Neural cell (in vitro differentiated cells): Measurements from ENCODE around the gene ZNF266. TPM values are rescaled to one million over a fixed set of nuclear protein-coding genes. Genes with fewer than 3 reads are reported as not detected.

ENCODE experiments used
- H2AFZ ChIP-seq: fragments of 200-600, 300-800 bp; sonication (generic), shearing (Covaris generic); 2 replicates; pipeline ENCODE4 v1.6.0; 2014; ENCODE audit warnings: low read depth, mild to moderate bottlenecking, antibody characterized with exemption, low read length, moderate library complexity
- H3F3A ChIP-seq: fragments of 200-600 bp; shearing (Covaris generic); 2 replicates; pipeline ENCODE4 v1.6.1; 2016; ENCODE audit warnings: mild to moderate bottlenecking, moderate library complexity, mixed read lengths, antibody characterized with exemption, low read length; ENCODE audit not compliant: insufficient read depth, poor library complexity, severe bottlenecking
- H3K27ac ChIP-seq: fragments of 200-600, 300-800 bp; sonication (generic), shearing (Covaris generic); 2 replicates; pipeline ENCODE4 v1.5.1; 2014; ENCODE audit warnings: mild to moderate bottlenecking, low read length, moderate library complexity
- H3K27me3 ChIP-seq: fragments of 300-800, 200-600 bp; sonication (generic), shearing (Covaris generic); 2 replicates; pipeline ENCODE4 v1.6.0; 2014; ENCODE audit warnings: mild to moderate bottlenecking, low read depth, low read length, moderate library complexity; ENCODE audit not compliant: insufficient read depth
- H3K36me3 ChIP-seq: fragments of 300-800, 200-600 bp; sonication (generic), shearing (Covaris generic); 2 replicates; pipeline ENCODE4 v1.5.1; 2014; ENCODE audit warnings: mild to moderate bottlenecking, antibody characterized with exemption, low read length, moderate library complexity; ENCODE audit not compliant: insufficient read depth
- H3K4me2 ChIP-seq: fragments of 300-800, 200-600 bp; sonication (generic), shearing (Covaris generic); 2 replicates; pipeline ENCODE4 v1.6.0; 2014; ENCODE audit warnings: mild to moderate bottlenecking, low read length
- H3K4me3 ChIP-seq: fragments of 300-800, 200-600 bp; sonication (generic), shearing (Covaris generic); 2 replicates; pipeline ENCODE4 v1.5.1; 2014; ENCODE audit warnings: mild to moderate bottlenecking, low read length, moderate library complexity
- H3K79me2 ChIP-seq: fragments of 200-600 bp; shearing (Covaris generic); replicated peaks from 2 replicates; pipeline ENCODE4 v1.6.0; 2014; ENCODE audit warnings: mild to moderate bottlenecking, low read length, moderate library complexity; ENCODE audit not compliant: insufficient read depth
- H3K9ac ChIP-seq: fragments of 300-800, 200-600 bp; sonication (generic), shearing (Covaris generic); 2 replicates; pipeline ENCODE4 v1.6.1; 2016; ENCODE audit warnings: mild to moderate bottlenecking, low read length, mixed read lengths
- H3K9me2 ChIP-seq: fragments of 200-600 bp; shearing (Covaris generic); 2 replicates; pipeline ENCODE4 v1.6.1; 2016; ENCODE audit warnings: mild to moderate bottlenecking, low read length, mixed read lengths; ENCODE audit not compliant: insufficient read depth
- H3K9me3 ChIP-seq: fragments of 200-600, 300-800 bp; sonication (generic), shearing (Covaris generic); 2 replicates; pipeline ENCODE4 v1.6.1; 2016; ENCODE audit warnings: mild to moderate bottlenecking, mixed run types, low read length, moderate library complexity, mixed read lengths
- H4K20me1 ChIP-seq: fragments of 200-600 bp; shearing (Covaris generic); 2 replicates; pipeline ENCODE4 v1.6.1; 2016; ENCODE audit warnings: mild to moderate bottlenecking, mixed run types; ENCODE audit not compliant: insufficient read depth
- CTCF ChIP-seq: fragments of 450-650 bp; IDR thresholded peaks from 2 replicates; pipeline ENCODE4 v1.5.1; 2014; ENCODE audit warnings: antibody characterized with exemption, mild to moderate bottlenecking, moderate library complexity; ENCODE audit not compliant: poor library complexity, severe bottlenecking
- EP300 ChIP-seq: fragments of 450-650 bp; conservative IDR thresholded peaks from 2 replicates; pipeline ENCODE4 v1.6.1; 2014; ENCODE audit warnings: antibody characterized with exemption, mild to moderate bottlenecking, moderate library complexity; ENCODE audit not compliant: poor library complexity, severe bottlenecking
- EZH2 ChIP-seq: fragments of 200-600, 300-800 bp; shearing (Covaris generic), sonication (generic); IDR thresholded peaks from 2 replicates; pipeline ENCODE4 v1.6.1; 2014; ENCODE audit warnings: antibody characterized with exemption, low read length, borderline replicate concordance, mild to moderate bottlenecking; ENCODE audit not compliant: insufficient read depth, poor library complexity, severe bottlenecking
- MXI1 ChIP-seq: fragments of 450-650 bp; conservative IDR thresholded peaks from 2 replicates; pipeline ENCODE4 v1.6.1; 2014; ENCODE audit warnings: antibody characterized with exemption, mild to moderate bottlenecking; ENCODE audit not compliant: poor library complexity, severe bottlenecking
- POLR2AphosphoS5 ChIP-seq: IDR thresholded peaks from 2 replicates; pipeline ENCODE4 v1.6.1; 2012
- RAD21 ChIP-seq: fragments of 450-650 bp; conservative IDR thresholded peaks from 2 replicates; pipeline ENCODE4 v1.6.1; 2014; ENCODE audit warnings: antibody characterized with exemption, mild to moderate bottlenecking, moderate library complexity
- REST ChIP-seq: IDR thresholded peaks from 2 replicates; pipeline ENCODE4 v1.6.1; 2012; ENCODE audit warnings: borderline replicate concordance
- SMC3 ChIP-seq: fragments of 450-650 bp; conservative IDR thresholded peaks from 2 replicates; pipeline ENCODE4 v1.6.1; 2014; ENCODE audit warnings: antibody characterized with exemption, mild to moderate bottlenecking, moderate library complexity; ENCODE audit not compliant: poor library complexity
- TAF1 ChIP-seq: IDR thresholded peaks from 2 replicates; pipeline ENCODE4 v1.6.1; 2012; ENCODE audit warnings: low read depth
- polyA plus RNA-seq: library from polyadenylated mRNA; depleted of rRNA; stranded (reverse); fragments of >200 nt; gene quantifications from 2 replicates; pipeline ENCODE4 v1.2.3, GENCODE V29; 2014

ZNF266 gene
- polyA plus RNA-seq, 1 donor from 2014 or later, result 67.6 TPM

GRCh38 chr19:9474975-9475374 lies 39.6 kb upstream of the ZNF266 start:
- Histone ChIP-seq H2AFZ (no peak overlapping the region), H3K9me3 (peaks cover 5% of the 10 kb centered on the region), H3K27me3 (no peaks in the 10 kb centered on the region), H3K4me3 (no peak overlapping the region), H3K4me2 (no peak overlapping the region), H4K20me1 (no peaks in the 10 kb centered on the region), H3K27ac (no peak overlapping the region), H3K9me2 (no peaks in the 10 kb centered on the region), H3K9ac (no peak overlapping the region), H3K36me3 (no peaks in the 10 kb centered on the region), H3K79me2 (no peaks in the 10 kb centered on the region), H3F3A (no peaks in the 10 kb centered on the region)
- TF ChIP-seq RAD21, result no peak
- no peak for TF ChIP-seq EZH2
- no peak for TF ChIP-seq MXI1
- TF ChIP-seq REST, result no peak
- TF ChIP-seq EP300, result no peak
- no peak for TF ChIP-seq TAF1
- no peak for TF ChIP-seq CTCF
- TF ChIP-seq POLR2AphosphoS5, result no peak
- TF ChIP-seq SMC3, result no peak

- H3K79me2 ChIP-seq, result no peaks in the 10 kb centered on the region
- no peak overlapping the region for H2AFZ ChIP-seq
- no peak for TF ChIP-seq EP300
- TF ChIP-seq TAF1, result no peak
- no peak for TF ChIP-seq SMC3
- TF ChIP-seq EZH2, result no peak
- no peak for TF ChIP-seq POLR2AphosphoS5
- TF ChIP-seq REST, result no peak
- no peak for TF ChIP-seq RAD21
- no peak for TF ChIP-seq CTCF
- no peaks in the 10 kb centered on the region for H3F3A ChIP-seq
- H4K20me1 ChIP-seq, result no peaks in the 10 kb centered on the region
- peaks cover 8% of the 10 kb centered on the region for H3K9me3 ChIP-seq
- H3K9ac ChIP-seq, result no peak overlapping the region
- H3K36me3 ChIP-seq, result no peaks in the 10 kb centered on the region
- H3K27ac ChIP-seq, result no peak overlapping the region
- H3K9me2 ChIP-seq, result no peaks in the 10 kb centered on the region
- H3K4me2 ChIP-seq, result no peak overlapping the region
- H3K4me3 ChIP-seq, result no peak overlapping the region
- no peaks in the 10 kb centered on the region for H3K27me3 ChIP-seq
Observed at GRCh38 chr19:9467161-9467560, 31.8 kb upstream of the ZNF266 start.
